ENCODE results near the gene TNFAIP8L1.

DNA sequence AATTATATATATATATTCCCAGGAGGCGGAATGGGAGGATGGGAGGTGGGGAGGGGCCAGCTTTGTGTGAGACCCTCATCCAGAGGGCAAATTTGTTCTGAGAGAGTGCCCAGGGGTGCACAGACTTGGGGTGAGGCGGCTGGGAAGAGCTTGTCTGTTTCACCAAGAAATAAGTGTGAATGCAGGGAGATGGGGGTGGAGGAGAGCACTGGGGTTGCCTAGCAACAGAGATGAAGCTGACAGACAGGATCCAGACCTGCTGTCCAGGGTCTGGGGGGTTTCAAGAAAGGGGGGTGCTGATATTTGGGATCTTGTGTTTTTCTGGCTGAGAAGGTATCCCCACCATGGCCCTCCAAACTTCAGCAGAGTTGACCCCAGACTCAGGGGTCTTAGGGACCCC lies 18.6 kb upstream of the TNFAIP8L1 start:
- no peak for TF ChIP-seq ZFP30 (CRISPR knock-in tag; IDR thresholded peaks at IDR 0.05)
- TF ChIP-seq, protein P1, sequence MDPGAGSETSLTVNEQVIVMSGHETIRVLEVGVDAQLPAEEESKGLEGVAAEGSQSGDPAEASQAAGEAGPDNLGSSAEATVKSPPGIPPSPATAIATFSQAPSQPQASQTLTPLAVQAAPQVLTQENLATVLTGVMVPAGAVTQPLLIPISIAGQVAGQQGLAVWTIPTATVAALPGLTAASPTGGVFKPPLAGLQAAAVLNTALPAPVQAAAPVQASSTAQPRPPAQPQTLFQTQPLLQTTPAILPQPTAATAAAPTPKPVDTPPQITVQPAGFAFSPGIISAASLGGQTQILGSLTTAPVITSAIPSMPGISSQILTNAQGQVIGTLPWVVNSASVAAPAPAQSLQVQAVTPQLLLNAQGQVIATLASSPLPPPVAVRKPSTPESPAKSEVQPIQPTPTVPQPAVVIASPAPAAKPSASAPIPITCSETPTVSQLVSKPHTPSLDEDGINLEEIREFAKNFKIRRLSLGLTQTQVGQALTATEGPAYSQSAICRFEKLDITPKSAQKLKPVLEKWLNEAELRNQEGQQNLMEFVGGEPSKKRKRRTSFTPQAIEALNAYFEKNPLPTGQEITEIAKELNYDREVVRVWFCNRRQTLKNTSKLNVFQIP (CRISPR knock-in tag; IDR thresholded peaks at IDR 0.05; ENCODE audit: borderline replicate concordance, low read depth) = no peak
- TF ChIP-seq, protein P2, sequence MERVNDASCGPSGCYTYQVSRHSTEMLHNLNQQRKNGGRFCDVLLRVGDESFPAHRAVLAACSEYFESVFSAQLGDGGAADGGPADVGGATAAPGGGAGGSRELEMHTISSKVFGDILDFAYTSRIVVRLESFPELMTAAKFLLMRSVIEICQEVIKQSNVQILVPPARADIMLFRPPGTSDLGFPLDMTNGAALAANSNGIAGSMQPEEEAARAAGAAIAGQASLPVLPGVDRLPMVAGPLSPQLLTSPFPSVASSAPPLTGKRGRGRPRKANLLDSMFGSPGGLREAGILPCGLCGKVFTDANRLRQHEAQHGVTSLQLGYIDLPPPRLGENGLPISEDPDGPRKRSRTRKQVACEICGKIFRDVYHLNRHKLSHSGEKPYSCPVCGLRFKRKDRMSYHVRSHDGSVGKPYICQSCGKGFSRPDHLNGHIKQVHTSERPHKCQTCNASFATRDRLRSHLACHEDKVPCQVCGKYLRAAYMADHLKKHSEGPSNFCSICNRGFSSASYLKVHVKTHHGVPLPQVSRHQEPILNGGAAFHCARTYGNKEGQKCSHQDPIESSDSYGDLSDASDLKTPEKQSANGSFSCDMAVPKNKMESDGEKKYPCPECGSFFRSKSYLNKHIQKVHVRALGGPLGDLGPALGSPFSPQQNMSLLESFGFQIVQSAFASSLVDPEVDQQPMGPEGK (CRISPR knock-in tag; IDR thresholded peaks at IDR 0.05; ENCODE audit: borderline replicate concordance) = no peak
- TF ChIP-seq RARB (CRISPR knock-in tag; IDR thresholded peaks at IDR 0.05) = no peak
- no peak for TF ChIP-seq TCF4 (CRISPR knock-in tag; IDR thresholded peaks at IDR 0.05; ENCODE audit: borderline replicate concordance)
- TF ChIP-seq, protein P3, sequence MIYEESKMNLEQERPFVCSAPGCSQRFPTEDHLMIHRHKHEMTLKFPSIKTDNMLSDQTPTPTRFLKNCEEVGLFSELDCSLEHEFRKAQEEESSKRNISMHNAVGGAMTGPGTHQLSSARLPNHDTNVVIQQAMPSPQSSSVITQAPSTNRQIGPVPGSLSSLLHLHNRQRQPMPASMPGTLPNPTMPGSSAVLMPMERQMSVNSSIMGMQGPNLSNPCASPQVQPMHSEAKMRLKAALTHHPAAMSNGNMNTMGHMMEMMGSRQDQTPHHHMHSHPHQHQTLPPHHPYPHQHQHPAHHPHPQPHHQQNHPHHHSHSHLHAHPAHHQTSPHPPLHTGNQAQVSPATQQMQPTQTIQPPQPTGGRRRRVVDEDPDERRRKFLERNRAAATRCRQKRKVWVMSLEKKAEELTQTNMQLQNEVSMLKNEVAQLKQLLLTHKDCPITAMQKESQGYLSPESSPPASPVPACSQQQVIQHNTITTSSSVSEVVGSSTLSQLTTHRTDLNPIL (CRISPR knock-in tag; IDR thresholded peaks at IDR 0.05; ENCODE audit: low read depth) = no peak
- TF ChIP-seq ZC3H10 (CRISPR knock-in tag; IDR thresholded peaks at IDR 0.05) = no peak
- TF ChIP-seq, protein P4, sequence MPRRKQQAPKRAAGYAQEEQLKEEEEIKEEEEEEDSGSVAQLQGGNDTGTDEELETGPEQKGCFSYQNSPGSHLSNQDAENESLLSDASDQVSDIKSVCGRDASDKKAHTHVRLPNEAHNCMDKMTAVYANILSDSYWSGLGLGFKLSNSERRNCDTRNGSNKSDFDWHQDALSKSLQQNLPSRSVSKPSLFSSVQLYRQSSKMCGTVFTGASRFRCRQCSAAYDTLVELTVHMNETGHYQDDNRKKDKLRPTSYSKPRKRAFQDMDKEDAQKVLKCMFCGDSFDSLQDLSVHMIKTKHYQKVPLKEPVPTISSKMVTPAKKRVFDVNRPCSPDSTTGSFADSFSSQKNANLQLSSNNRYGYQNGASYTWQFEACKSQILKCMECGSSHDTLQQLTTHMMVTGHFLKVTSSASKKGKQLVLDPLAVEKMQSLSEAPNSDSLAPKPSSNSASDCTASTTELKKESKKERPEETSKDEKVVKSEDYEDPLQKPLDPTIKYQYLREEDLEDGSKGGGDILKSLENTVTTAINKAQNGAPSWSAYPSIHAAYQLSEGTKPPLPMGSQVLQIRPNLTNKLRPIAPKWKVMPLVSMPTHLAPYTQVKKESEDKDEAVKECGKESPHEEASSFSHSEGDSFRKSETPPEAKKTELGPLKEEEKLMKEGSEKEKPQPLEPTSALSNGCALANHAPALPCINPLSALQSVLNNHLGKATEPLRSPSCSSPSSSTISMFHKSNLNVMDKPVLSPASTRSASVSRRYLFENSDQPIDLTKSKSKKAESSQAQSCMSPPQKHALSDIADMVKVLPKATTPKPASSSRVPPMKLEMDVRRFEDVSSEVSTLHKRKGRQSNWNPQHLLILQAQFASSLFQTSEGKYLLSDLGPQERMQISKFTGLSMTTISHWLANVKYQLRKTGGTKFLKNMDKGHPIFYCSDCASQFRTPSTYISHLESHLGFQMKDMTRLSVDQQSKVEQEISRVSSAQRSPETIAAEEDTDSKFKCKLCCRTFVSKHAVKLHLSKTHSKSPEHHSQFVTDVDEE (CRISPR knock-in tag; IDR thresholded peaks at IDR 0.05) = no peak
- TF ChIP-seq ZNF70 (CRISPR knock-in tag; IDR thresholded peaks at IDR 0.05) = no peak

Measured in SK-N-SH treated with all-trans-retinoic acid at 6 μM for 48 hours (cell line).